H1 (cell line): ENCODE results near the gene SETX. TPM values are rescaled to one million over a fixed set of nuclear protein-coding genes. Genes with fewer than 3 reads are reported as not detected.

Experiments used
- CTCF ChIA-PET: fragments of 300-600 bp; sonication (Branson Sonifier 250); formaldehyde crosslinking; loops from one replicate; lab custom pipeline; 2021; ENCODE audit not compliant: partially characterized antibody; lab: Charles Lee
- POLR2A ChIA-PET: fragments of 300-600 bp; sonication (Branson Sonifier 250); formaldehyde crosslinking; loops from one replicate; lab custom pipeline; 2021; ENCODE audit warnings: inconsistent platforms; ENCODE audit not compliant: partially characterized antibody; lab: Charles Lee
- DNase-seq, 2 experiments: peaks; one replicate each; pipeline versions ENCODE4 v3.0.0 to v3.0.0-alpha.2; 2010 to 2022; ENCODE audit warnings: low spot score in 2 of 2, low read depth in 1 of 2, mixed read lengths in 1 of 2
- FAIRE-seq: peaks from 2 replicates; lab custom pipeline; 2011; peaks lifted over from hg19 to GRCh38; lab: Jason Lieb, UNC
- H2AFZ ChIP-seq: 2 replicates; pipeline ENCODE4 v1.8.1; 2012; ENCODE audit warnings: low read length, inconsistent platforms
- H2AK5ac ChIP-seq: 2 replicates; pipeline ENCODE4 v1.6.1; 2013; ENCODE audit warnings: low read depth, low read length
- H2BK120ac ChIP-seq: replicated peaks from 2 replicates; pipeline ENCODE3; 2013; ENCODE audit warnings: low read depth, low read length, inconsistent platforms
- H2BK12ac ChIP-seq: 2 replicates; pipeline ENCODE4 v1.6.1; 2013; ENCODE audit warnings: low read depth, low read length
- H2BK15ac ChIP-seq: 2 replicates; pipeline ENCODE4 v1.6.1; 2013; ENCODE audit warnings: low read length
- H2BK20ac ChIP-seq: 2 replicates; pipeline ENCODE4 v1.6.1; 2013; ENCODE audit warnings: low read length
- H2BK5ac ChIP-seq: 2 replicates; pipeline ENCODE4 v1.6.1; 2013; ENCODE audit warnings: low read depth, low read length
- H3K14ac ChIP-seq: 2 replicates; pipeline ENCODE4 v1.6.1; 2013; ENCODE audit warnings: inconsistent platforms; ENCODE audit not compliant: insufficient read length
- H3K18ac ChIP-seq: 2 replicates; pipeline ENCODE4 v1.6.1; 2013; ENCODE audit warnings: low read length; ENCODE audit errors: extremely low read depth
- H3K23ac ChIP-seq: 2 replicates; pipeline ENCODE4 v1.6.1; 2013; ENCODE audit warnings: inconsistent platforms; ENCODE audit not compliant: insufficient read length
- H3K23me2 ChIP-seq: 2 replicates; pipeline ENCODE4 v1.6.1; 2013; ENCODE audit warnings: low read depth, low read length
- H3K27ac ChIP-seq: 2 replicates; pipeline ENCODE4 v1.6.1; 2011; ENCODE audit warnings: low read depth, low read length, inconsistent platforms
- H3K27me3 ChIP-seq, 4 experiments: replicated peaks in 1 of 4; 1 replicate in 1 of 4; 2 replicates in 3 of 4; pipeline versions ENCODE4 v1.6.1 to v1.8.1; 2011 to 2013; ENCODE audit warnings: low read length in 3 of 4, mild to moderate bottlenecking in 3 of 4, inconsistent platforms in 2 of 4, mixed read lengths in 2 of 4, moderate library complexity in 1 of 4; ENCODE audit not compliant: control insufficient read depth in 3 of 4, insufficient read depth in 3 of 4; ENCODE audit errors: extremely low read depth in 1 of 4
- H3K36me3 ChIP-seq, 4 experiments: 2 replicates each; pipeline versions ENCODE4 v1.6.1 to v1.8.1; 2011 to 2013; ENCODE audit warnings: mild to moderate bottlenecking in 4 of 4, low read length in 3 of 4, moderate library complexity in 2 of 4, control low read depth in 1 of 4, inconsistent platforms in 1 of 4; ENCODE audit not compliant: insufficient read depth in 4 of 4, control insufficient read depth in 2 of 4
- H3K4ac ChIP-seq: replicated peaks from 2 replicates; pipeline ENCODE3; 2013; ENCODE audit warnings: low read length, low read depth, mixed read lengths, inconsistent platforms; ENCODE audit not compliant: insufficient read length
- H3K4me1 ChIP-seq, 4 experiments: replicated peaks in 1 of 4; 1 replicate in 1 of 4; 2 replicates in 3 of 4; pipeline versions ENCODE4 v1.6.1 to v1.8.1; 2011 to 2013; ENCODE audit warnings: low read length in 3 of 4, inconsistent platforms in 2 of 4, mixed read lengths in 1 of 4; ENCODE audit not compliant: insufficient read depth in 4 of 4, control insufficient read depth in 3 of 4
- H3K4me2 ChIP-seq, 2 experiments: 2 replicates each; pipeline versions ENCODE4 v1.6.1 to v1.8.1; 2011 to 2013; ENCODE audit warnings: low read depth in 2 of 2, low read length in 2 of 2, control low read depth in 1 of 2, inconsistent platforms in 1 of 2, mild to moderate bottlenecking in 1 of 2; ENCODE audit not compliant: insufficient read depth in 1 of 2
- H3K4me3 ChIP-seq, 4 experiments: fragments of 200-600, 300-600 bp in 1 of 4; sonication (generic), shearing (Covaris generic), sonication (Bioruptor Twin) in 1 of 4; 2 replicates each; pipeline versions ENCODE4 v1.5.1 to v1.8.1; 2011 to 2016; ENCODE audit warnings: low read length in 4 of 4, low read depth in 3 of 4, control low read depth in 2 of 4, inconsistent platforms in 2 of 4, mild to moderate bottlenecking in 2 of 4, mixed read lengths in 1 of 4, moderate library complexity in 1 of 4; ENCODE audit not compliant: insufficient read depth in 2 of 4; ENCODE audit errors: extremely low read depth in 1 of 4
- H3K56ac ChIP-seq: replicated peaks from 2 replicates; pipeline ENCODE3; 2013; ENCODE audit warnings: low read depth, mild to moderate bottlenecking, mixed read lengths, low read length, inconsistent platforms; ENCODE audit not compliant: insufficient read length
- H3K79me1 ChIP-seq: 2 replicates; pipeline ENCODE4 v1.6.1; 2013; ENCODE audit warnings: low read depth, low read length, control low read depth
- H3K79me2 ChIP-seq, 2 experiments: 2 replicates each; pipeline versions ENCODE4 v1.6.1 to v1.8.1; 2012 to 2013; ENCODE audit warnings: low read length in 2 of 2, mild to moderate bottlenecking in 2 of 2, inconsistent platforms in 1 of 2; ENCODE audit not compliant: insufficient read depth in 2 of 2, control insufficient read depth in 1 of 2
- H3K9ac ChIP-seq, 4 experiments: replicated peaks in 1 of 4; 1 replicate in 1 of 4; 2 replicates in 3 of 4; pipeline versions ENCODE4 v1.6.1 to v1.8.1; 2011 to 2013; ENCODE audit warnings: low read depth in 3 of 4, low read length in 3 of 4, control low read depth in 2 of 4, mild to moderate bottlenecking in 2 of 4, moderate library complexity in 2 of 4, inconsistent platforms in 1 of 4; ENCODE audit errors: extremely low read depth in 1 of 4
- H3K9me3 ChIP-seq, 2 experiments: 2 replicates each; pipeline versions ENCODE4 v1.6.1 to v1.8.1; 2012 to 2013; ENCODE audit warnings: mild to moderate bottlenecking in 2 of 2, moderate library complexity in 2 of 2, control low read depth in 1 of 2, inconsistent platforms in 1 of 2, low read depth in 1 of 2, low read length in 1 of 2, mixed read lengths in 1 of 2; ENCODE audit not compliant: insufficient read depth in 2 of 2
- H4K20me1 ChIP-seq, 2 experiments: replicated peaks in 1 of 2; 2 replicates each; pipeline versions ENCODE3 to v1.8.1; 2011 to 2013; ENCODE audit warnings: inconsistent platforms in 2 of 2, low read length in 2 of 2, mild to moderate bottlenecking in 1 of 2; ENCODE audit not compliant: insufficient read depth in 2 of 2, control insufficient read depth in 1 of 2
- H4K5ac ChIP-seq: 2 replicates; pipeline ENCODE4 v1.6.1; 2013; ENCODE audit warnings: low read length, low read depth, mixed read lengths, inconsistent platforms; ENCODE audit not compliant: insufficient read length
- H4K8ac ChIP-seq: 2 replicates; pipeline ENCODE4 v1.8.0; 2013; ENCODE audit warnings: mild to moderate bottlenecking, moderate library complexity, low read length, inconsistent platforms; ENCODE audit not compliant: insufficient read depth; ENCODE audit errors: extremely low read depth
- H4K91ac ChIP-seq: replicated peaks from 2 replicates; pipeline ENCODE3; 2013; ENCODE audit warnings: low read length, mixed read lengths, inconsistent platforms; ENCODE audit not compliant: insufficient read length
- WGBS, 2 experiments: shearing (Covaris generic) in 1 of 2; methylation state at CpG; one replicate each; pipeline versions ENCODE4 v1.1.6 to v1.1.7; 2013 to 2015; ENCODE audit warnings: low lambda C conversion rate in 2 of 2, mixed read lengths in 2 of 2, inconsistent platforms in 1 of 2, low coverage in 1 of 2, missing lambda C conversion rate in 1 of 2; ENCODE audit not compliant: insufficient replicate concordance in 2 of 2, insufficient coverage in 1 of 2, insufficient read length in 1 of 2; ENCODE audit errors: extremely low coverage in 1 of 2, missing lambda C conversion rate in 1 of 2; 5-methylcytosine and 5-hydroxymethylcytosine counted together
- polyA plus RNA-seq, 7 experiments: library from polyadenylated mRNA; depleted of rRNA in 3 of 7; stranded (reverse) in 5 of 7; unstranded in 2 of 7; fragments of >200 nt in 5 of 7; fragments of 200-250 nt in 2 of 7; gene quantifications; 1 replicate in 5 of 7; 2 replicates in 1 of 7; 4 replicates in 1 of 7; pipeline versions ENCODE4 v1.2.1 to v1.2.3, GENCODE V29; 2011 to 2013; ENCODE audit warnings: missing spikeins in 2 of 7, mixed read lengths in 2 of 7
- total RNA-seq: library from RNA; stranded (reverse); fragmentation: NEBNext Ultra II Directional; extraction: Animal tissue kit (Norgen Biotek cat#: 25700); gene quantifications from 2 replicates; pipeline ENCODE4 v1.2.1, GENCODE V29; 2021

SETX gene
- total and polyA plus RNA-seq, 2 of the 8 experiments (the other 6 are each of a cell fraction or from before 2014, with no cell fraction given) = 15.1 to 37.9 TPM

DNA sequence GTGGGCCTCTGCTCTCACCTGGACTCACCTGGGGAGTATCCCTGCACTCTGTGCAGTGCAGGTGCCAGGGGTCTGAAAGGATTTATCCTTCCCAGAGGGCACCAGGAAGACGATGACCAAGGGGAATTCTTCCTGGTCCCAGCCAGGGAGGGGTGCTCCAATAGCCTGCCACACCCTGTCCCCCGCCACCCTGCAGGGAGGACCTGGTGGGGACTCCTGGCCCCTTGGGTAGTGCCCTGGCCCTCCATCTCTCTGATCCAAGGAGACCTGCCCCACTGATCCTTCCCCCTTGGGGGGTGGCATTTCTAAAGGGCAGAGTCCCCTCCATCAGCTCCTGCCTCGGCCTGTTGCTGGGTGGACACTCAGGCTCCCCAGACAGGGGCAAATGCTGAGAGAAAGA is 122.3 kb downstream of the SETX start:
- H3K27ac ChIP-seq = no peak overlapping the region
- H2BK20ac ChIP-seq = no peak overlapping the region
- H3K4me1 ChIP-seq = peaks cover 0 to 5% (median 2%) of the 10 kb centered on the region in 4 experiments; a peak in 4 of 7 replicates
- ChIA-PET CTCF (interaction anchor here (0.8 to 16.9 kb wide), 4 partner anchors 18 to 65 kb away, joined by 5 to 370 read pairs (median 46); partner anchors contain the start of gene NTNG2), POLR2A (no interaction called here)
- H4K8ac ChIP-seq = no peak overlapping the region
- no peaks in the 10 kb centered on the region for H3K36me3 ChIP-seq
- no peak overlapping the region for H2BK5ac ChIP-seq
- no peak for FAIRE-seq
- 86% methylated on average over 3 of the region's 3 CpGs; no CpG with 5 or more reads in 1 of the 2 experiments for WGBS, 2 experiments
- H4K20me1 ChIP-seq = no peaks in the 10 kb centered on the region
- H2BK15ac ChIP-seq = no peak overlapping the region
- H3K9ac ChIP-seq = no peak overlapping the region
- no peak overlapping the region for H3K14ac ChIP-seq
- H4K5ac ChIP-seq = no peak overlapping the region
- H3K27me3 ChIP-seq = no peaks in the 10 kb centered on the region
- no peaks in the 10 kb centered on the region for H3K79me1 ChIP-seq
- no peak overlapping the region for H3K56ac ChIP-seq
- no peaks in the 10 kb centered on the region for H3K9me3 ChIP-seq
- no peak overlapping the region for H2BK120ac ChIP-seq
- no peak overlapping the region for H4K91ac ChIP-seq
- H3K4me2 ChIP-seq = no peak overlapping the region
- H3K4ac ChIP-seq = no peak overlapping the region
- H3K23ac ChIP-seq = no peak overlapping the region
- no peak overlapping the region for H2AFZ ChIP-seq
- H3K23me2 ChIP-seq = no peaks in the 10 kb centered on the region
- no peak overlapping the region for H2BK12ac ChIP-seq
- H3K79me2 ChIP-seq = no peaks in the 10 kb centered on the region
- H3K4me3 ChIP-seq = no peak overlapping the region
- H2AK5ac ChIP-seq = no peak overlapping the region
- no peak overlapping the region for H3K18ac ChIP-seq
- DNase-seq = no peak
